ENCODE data around the gene ITGAE. TPM values are rescaled to one million over a fixed set of nuclear protein-coding genes. Genes with fewer than 3 reads are reported as not detected.

Gene ITGAE
- total RNA-seq, 1 experiment from 2014 or later = 20.9 TPM

GRCh38 chr17:3826191-3826590 is 25.2 kb upstream of the ITGAE start:
- Histone ChIP-seq H3K27me3 (ENCODE audit: control insufficient read depth, insufficient read depth, low read length) (no peaks in the 10 kb centered on the region), H3K27ac (ENCODE audit: low read length) (no peak overlapping the region), H3K9me3 (ENCODE audit: control insufficient read depth, insufficient read depth, low read depth, low read length) (no peaks in the 10 kb centered on the region), H3K4me3 (ENCODE audit: low read depth in 2 of 2, low read length in 2 of 2) (no peak overlapping the region), H3K4me1 (ENCODE audit: control insufficient read depth, insufficient read depth, low read length) (no peaks in the 10 kb centered on the region), H3K36me3 (ENCODE audit: control insufficient read depth, insufficient read depth, low read length) (peaks cover 19% of the 10 kb centered on the region)
- ATAC-seq (no peak), DNase-seq (ENCODE audit: low read depth, low spot score) (no peak)
- in situ Hi-C loops (cut with HindIII; ENCODE audit: low pct_unique_long_range_greater_than_20kb, low sequenced_read_pairs) = no loop called here
- intact Hi-C loops (cut with micrococcal nuclease; ENCODE audit: unreplicated experiment) = loop anchor here (5.0 kb wide), 1 partner anchor 94 kb away; no protein-coding TSS in a partner anchor
- POLR2A ChIA-PET = no interaction called here
- CTCF ChIA-PET = interaction anchor here (0.8 kb wide), 1 partner anchor 23 kb away, joined by 8 read pairs; no protein-coding TSS in a partner anchor
- no TSS peak for BruUV-seq (replicated peaks)
- TF ChIP-seq TCF7L2 (IDR thresholded peaks at IDR 0.05; ENCODE audit: low read depth, low read length) = no peak
- no peak for TF ChIP-seq POLR2AphosphoS5 (IDR thresholded peaks at IDR 0.05; ENCODE audit: low read depth, low read length)
- TF ChIP-seq SIN3A (IDR thresholded peaks at IDR 0.05; ENCODE audit: borderline replicate concordance, insufficient read depth, low read depth, low read length) = no peak
- no peak for TF ChIP-seq CTCF (IDR thresholded peaks at IDR 0.05)
- TF ChIP-seq REST (IDR thresholded peaks at IDR 0.05; ENCODE audit: insufficient read depth in 1 of 2, low read depth in 2 of 2, low read length in 1 of 2) = no peak

- POLR2A ChIA-PET = no interaction called here
- TF ChIP-seq CTCF (IDR thresholded peaks at IDR 0.05) = no peak
- no peak for TF ChIP-seq TCF7L2 (IDR thresholded peaks at IDR 0.05; ENCODE audit: low read depth, low read length)
- intact Hi-C loops (cut with micrococcal nuclease; ENCODE audit: unreplicated experiment) = no loop called here
- Histone ChIP-seq H3K9me3 (ENCODE audit: control insufficient read depth, insufficient read depth, low read depth, low read length) (no peaks in the 10 kb centered on the region), H3K4me1 (ENCODE audit: control insufficient read depth, insufficient read depth, low read length) (no peaks in the 10 kb centered on the region), H3K4me3 (ENCODE audit: low read depth in 2 of 2, low read length in 2 of 2) (no peak overlapping the region), H3K27ac (ENCODE audit: low read length) (no peak overlapping the region), H3K36me3 (ENCODE audit: control insufficient read depth, insufficient read depth, low read length) (peaks cover 29% of the 10 kb centered on the region), H3K27me3 (ENCODE audit: control insufficient read depth, insufficient read depth, low read length) (no peaks in the 10 kb centered on the region)
- CTCF ChIA-PET = no interaction called here
- no peak for ATAC-seq
- no TSS peak for BruUV-seq (replicated peaks)
- in situ Hi-C loops (cut with HindIII; ENCODE audit: low pct_unique_long_range_greater_than_20kb, low sequenced_read_pairs) = no loop called here
- no peak for DNase-seq (ENCODE audit: low read depth, low spot score)
Observed at GRCh38 chr17:3821101-3821500, 20.1 kb upstream of the ITGAE start.

All from Panc1 (cell line).